Measurements from ENCODE around the gene CACNA2D4. TPM values are rescaled to one million over a fixed set of nuclear protein-coding genes. Genes with fewer than 3 reads are reported as not detected.

Gene CACNA2D4
- total RNA-seq, 1 donor from 2014 or later: 0.45 TPM

- no peak for DNase-seq (ENCODE audit: low spot score in 2 of 2, unreplicated experiment in 2 of 2)
- no peak for TF ChIP-seq CTCF (IDR thresholded peaks at IDR 0.05; ENCODE audit: unreplicated experiment)
- H3K4me1 Mint-ChIP-seq: no peaks in the 10 kb centered on the region
- no peak overlapping the region for H3K4me3 Mint-ChIP-seq
- no peak overlapping the region for H3K27ac Mint-ChIP-seq
- no peaks in the 10 kb centered on the region for H3K36me3 Mint-ChIP-seq
- H3K9me3 Mint-ChIP-seq: peaks cover 11% of the 10 kb centered on the region
- peaks cover 39% of the 10 kb centered on the region for H3K27me3 Mint-ChIP-seq (ENCODE audit: low read depth)
Measured at GRCh38 chr12:1872448-1872847, 46.0 kb downstream of the CACNA2D4 start.

- TF ChIP-seq CTCF (IDR thresholded peaks at IDR 0.05; ENCODE audit: unreplicated experiment): no peak
- DNase-seq (ENCODE audit: low spot score in 2 of 2, unreplicated experiment in 2 of 2): no peak
- no peaks in the 10 kb centered on the region for H3K36me3 Mint-ChIP-seq
- H3K9me3 Mint-ChIP-seq: peaks cover 11% of the 10 kb centered on the region
- peaks cover 39% of the 10 kb centered on the region for H3K27me3 Mint-ChIP-seq (ENCODE audit: low read depth)
- no peak overlapping the region for H3K27ac Mint-ChIP-seq
- no peaks in the 10 kb centered on the region for H3K4me1 Mint-ChIP-seq
- no peak overlapping the region for H3K4me3 Mint-ChIP-seq
Measured at GRCh38 chr12:1872001-1872400, 46.5 kb downstream of the CACNA2D4 start.

- H3K27me3 Mint-ChIP-seq (ENCODE audit: low read depth): peaks cover 36% of the 10 kb centered on the region
- no peaks in the 10 kb centered on the region for H3K36me3 Mint-ChIP-seq
- peaks cover 11% of the 10 kb centered on the region for H3K9me3 Mint-ChIP-seq
- no peak for DNase-seq (ENCODE audit: low spot score in 2 of 2, unreplicated experiment in 2 of 2)
- H3K4me3 Mint-ChIP-seq: no peak overlapping the region
- no peak overlapping the region for H3K27ac Mint-ChIP-seq
- no peak for TF ChIP-seq CTCF (IDR thresholded peaks at IDR 0.05; ENCODE audit: unreplicated experiment)
- H3K4me1 Mint-ChIP-seq: no peaks in the 10 kb centered on the region
Measured at GRCh38 chr12:1870998-1871917, 47.2 kb downstream of the CACNA2D4 start.

- Mint-ChIP-seq H3K9me3 (peaks cover 11% of the 10 kb centered on the region), H3K27me3 (ENCODE audit: low read depth) (peaks cover 28% of the 10 kb centered on the region), H3K36me3 (no peaks in the 10 kb centered on the region), H3K27ac (no peak overlapping the region), H3K4me3 (no peak overlapping the region), H3K4me1 (no peaks in the 10 kb centered on the region)
- no peak for TF ChIP-seq CTCF (IDR thresholded peaks at IDR 0.05; ENCODE audit: unreplicated experiment)
- DNase-seq (ENCODE audit: low spot score in 2 of 2, unreplicated experiment in 2 of 2): no peak
Measured at GRCh38 chr12:1870086-1870485, 48.4 kb downstream of the CACNA2D4 start.

GRCh38 chr12:1869145-1869544, 49.3 kb downstream of the CACNA2D4 start:
- Mint-ChIP-seq H3K36me3 (no peaks in the 10 kb centered on the region), H3K27ac (no peak overlapping the region), H3K9me3 (peaks cover 11% of the 10 kb centered on the region), H3K4me3 (no peak overlapping the region), H3K4me1 (no peaks in the 10 kb centered on the region), H3K27me3 (ENCODE audit: low read depth) (peaks cover 22% of the 10 kb centered on the region)
- no peak for DNase-seq (ENCODE audit: low spot score in 2 of 2, unreplicated experiment in 2 of 2)
- no peak for TF ChIP-seq CTCF (IDR thresholded peaks at IDR 0.05; ENCODE audit: unreplicated experiment)
